AG04450 (cell line): ENCODE measurements around the gene PACS2. TPM values are rescaled to one million over a fixed set of nuclear protein-coding genes. Genes with fewer than 3 reads are reported as not detected.

ENCODE experiments used
- CTCF ChIA-PET: fragments of 300-600, 350-600 bp; formaldehyde crosslinking; extraction: SDS; loops from one replicate; lab custom pipeline; 2022; ENCODE audit warnings: antibody characterized with exemption, inconsistent platforms; lab: Charles Lee
- POLR2A ChIA-PET: fragments of 350-600 bp; formaldehyde crosslinking; extraction: SDS; loops from one replicate; lab custom pipeline; 2021; ENCODE audit warnings: antibody characterized with exemption, inconsistent platforms; lab: Yijun Ruan, JAX
- DNase-seq: peaks from one replicate; pipeline ENCODE4 v3.0.0-alpha.2; 2011; ENCODE audit warnings: low read depth, low spot score
- H3K27ac ChIP-seq: one replicate; pipeline ENCODE4 v1.5.1; 2012; ENCODE audit warnings: low read depth, low read length, control low read depth
- H3K27me3 ChIP-seq: one replicate; pipeline ENCODE4 v1.6.0; 2012; ENCODE audit warnings: low read length; ENCODE audit not compliant: control insufficient read depth, insufficient read depth
- H3K4me3 ChIP-seq: 2 replicates; pipeline ENCODE4 v1.5.1; 2011; ENCODE audit warnings: mild to moderate bottlenecking, low read depth, low read length, control low read depth
- H3K9me3 ChIP-seq: 2 replicates; pipeline ENCODE4 v1.5.1; 2012; ENCODE audit warnings: low read length; ENCODE audit not compliant: control insufficient read depth, insufficient read depth
- polyA plus RNA-seq: library from polyadenylated mRNA; depleted of rRNA; stranded (reverse); fragments of >200 nt; gene quantifications from 2 replicates; pipeline ENCODE4 v1.2.3, GENCODE V29; 2011
- TF ChIP-seq, protein P1 (sequence below): IDR thresholded peaks from 2 replicates; pipeline ENCODE4 v1.5.1; 2011; ENCODE audit warnings: low read depth, low read length, control low read depth, inconsistent platforms

Gene PACS2
- polyA plus RNA-seq, 1 experiment = 13.0 TPM

DNA sequence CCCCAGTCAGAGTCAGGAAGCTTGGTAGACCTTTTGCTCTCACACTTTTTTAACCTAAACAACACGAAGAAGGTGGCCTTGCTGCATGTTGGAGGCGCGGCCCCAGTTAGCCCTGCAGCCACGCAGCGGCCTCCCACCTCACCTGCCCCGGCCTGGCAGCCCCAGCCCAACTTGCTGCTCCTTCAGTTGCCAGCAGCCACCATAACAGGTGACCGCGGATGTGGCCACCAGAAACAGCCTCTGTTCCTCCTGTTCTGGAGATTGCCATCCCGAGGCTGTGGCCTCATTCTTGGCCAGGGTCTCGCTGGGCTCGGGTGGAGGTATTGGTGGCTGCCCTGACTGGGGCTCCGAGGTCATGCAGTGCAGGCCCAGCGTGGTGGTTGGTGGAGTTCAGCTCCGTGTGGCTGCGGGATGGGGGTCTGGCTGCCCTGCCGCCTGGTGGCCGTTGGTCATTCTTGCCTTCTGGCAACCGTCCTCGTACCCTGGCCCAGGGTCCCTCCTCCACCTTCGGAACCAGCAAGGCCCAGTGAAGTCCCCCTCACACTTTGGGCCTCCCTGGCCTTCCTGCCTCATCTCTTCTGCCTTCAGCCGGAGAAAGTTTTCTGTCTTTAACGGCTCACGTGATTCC, 63.1 kb downstream of the PACS2 start:
- no peaks in the 10 kb centered on the region; the same call in 1 of the 2 replicates for H3K9me3 ChIP-seq
- H3K27ac ChIP-seq = no peak overlapping the region
- TF ChIP-seq, protein P1, sequence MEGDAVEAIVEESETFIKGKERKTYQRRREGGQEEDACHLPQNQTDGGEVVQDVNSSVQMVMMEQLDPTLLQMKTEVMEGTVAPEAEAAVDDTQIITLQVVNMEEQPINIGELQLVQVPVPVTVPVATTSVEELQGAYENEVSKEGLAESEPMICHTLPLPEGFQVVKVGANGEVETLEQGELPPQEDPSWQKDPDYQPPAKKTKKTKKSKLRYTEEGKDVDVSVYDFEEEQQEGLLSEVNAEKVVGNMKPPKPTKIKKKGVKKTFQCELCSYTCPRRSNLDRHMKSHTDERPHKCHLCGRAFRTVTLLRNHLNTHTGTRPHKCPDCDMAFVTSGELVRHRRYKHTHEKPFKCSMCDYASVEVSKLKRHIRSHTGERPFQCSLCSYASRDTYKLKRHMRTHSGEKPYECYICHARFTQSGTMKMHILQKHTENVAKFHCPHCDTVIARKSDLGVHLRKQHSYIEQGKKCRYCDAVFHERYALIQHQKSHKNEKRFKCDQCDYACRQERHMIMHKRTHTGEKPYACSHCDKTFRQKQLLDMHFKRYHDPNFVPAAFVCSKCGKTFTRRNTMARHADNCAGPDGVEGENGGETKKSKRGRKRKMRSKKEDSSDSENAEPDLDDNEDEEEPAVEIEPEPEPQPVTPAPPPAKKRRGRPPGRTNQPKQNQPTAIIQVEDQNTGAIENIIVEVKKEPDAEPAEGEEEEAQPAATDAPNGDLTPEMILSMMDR = no peak
- no peaks in the 10 kb centered on the region for H3K27me3 ChIP-seq
- H3K4me3 ChIP-seq = no peak overlapping the region
- DNase-seq = no peak
- ChIA-PET POLR2A (no interaction called here), CTCF (interaction anchor here (0.7 kb wide), 1 partner anchor 98 kb away, joined by 3 read pairs; no protein-coding TSS in a partner anchor)

DNA sequence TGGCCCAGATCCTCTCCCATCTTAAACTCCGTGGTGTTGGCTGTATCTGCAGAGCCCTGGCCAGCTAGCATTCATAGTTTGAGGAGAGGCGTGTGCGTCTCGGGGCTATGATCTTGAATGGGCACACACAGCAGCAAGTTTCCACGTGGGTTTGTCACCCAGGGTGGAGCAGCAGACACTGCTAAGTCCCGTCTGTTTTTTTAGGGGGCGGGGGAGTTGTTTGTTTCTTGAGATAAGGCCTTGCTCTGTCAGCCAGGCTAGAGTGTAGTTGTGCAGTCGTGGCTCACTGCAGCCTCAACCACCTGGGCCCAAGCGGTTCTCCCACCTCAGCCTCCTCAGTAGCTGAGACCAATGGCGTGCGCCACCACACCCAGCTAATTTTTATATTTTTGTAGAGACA, 63.7 kb downstream of the PACS2 start:
- TF ChIP-seq, protein P1 = no peak
- H3K4me3 ChIP-seq = no peak overlapping the region
- ChIA-PET POLR2A (no interaction called here), CTCF (no interaction called here)
- DNase-seq = no peak
- peaks cover 4% of the 10 kb centered on the region; the same call in 1 of the 2 replicates for H3K9me3 ChIP-seq
- no peaks in the 10 kb centered on the region for H3K27me3 ChIP-seq
- H3K27ac ChIP-seq = no peak overlapping the region

DNA sequence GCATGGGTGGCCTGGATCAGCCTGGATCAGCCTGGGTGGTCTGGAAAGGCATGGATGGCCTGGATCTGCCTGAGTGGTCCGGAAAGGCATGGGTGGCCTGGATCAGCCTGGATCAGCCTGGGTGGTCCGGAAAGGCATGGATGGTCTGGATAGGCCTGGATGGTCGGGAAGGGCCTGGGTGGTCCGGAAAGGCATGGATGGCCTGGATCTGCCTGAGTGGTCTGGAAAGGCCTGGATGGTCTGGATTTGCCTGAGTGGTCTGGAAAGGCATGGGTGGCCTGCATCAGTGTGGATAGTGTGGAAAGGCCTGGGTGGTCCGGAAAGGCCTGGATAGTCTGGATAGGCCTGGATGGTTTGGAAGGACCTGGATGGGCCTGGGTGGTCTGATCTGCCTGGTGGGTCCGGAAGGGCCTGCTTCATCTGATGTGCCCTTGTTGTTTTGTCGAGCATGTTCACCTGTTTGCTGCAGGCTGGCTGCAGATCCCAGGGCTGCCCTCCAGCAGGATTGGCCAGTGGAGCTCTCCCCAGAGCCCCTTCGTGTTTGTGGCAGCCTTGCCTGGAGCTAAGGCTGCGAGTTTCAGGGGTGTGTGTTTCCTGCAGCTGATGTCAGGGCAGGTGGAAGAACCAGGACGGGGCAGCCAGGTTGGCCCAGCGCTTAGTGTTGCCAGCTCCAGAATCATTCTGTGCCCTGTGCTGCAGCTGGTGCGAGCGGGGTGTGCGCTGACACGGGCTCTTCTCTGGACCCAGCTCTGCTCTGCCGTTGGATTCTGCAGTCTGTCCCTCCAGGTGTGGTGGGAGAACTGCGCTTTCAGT, 64.5 kb downstream of the PACS2 start:
- ChIA-PET CTCF (no interaction called here), POLR2A (no interaction called here)
- Histone ChIP-seq H3K9me3 (peaks cover 7% of the 10 kb centered on the region; the same call in 1 of the 2 replicates), H3K27me3 (no peaks in the 10 kb centered on the region), H3K27ac (no peak overlapping the region), H3K4me3 (no peak overlapping the region)
- TF ChIP-seq, protein P1 = no peak
- DNase-seq = no peak

DNA sequence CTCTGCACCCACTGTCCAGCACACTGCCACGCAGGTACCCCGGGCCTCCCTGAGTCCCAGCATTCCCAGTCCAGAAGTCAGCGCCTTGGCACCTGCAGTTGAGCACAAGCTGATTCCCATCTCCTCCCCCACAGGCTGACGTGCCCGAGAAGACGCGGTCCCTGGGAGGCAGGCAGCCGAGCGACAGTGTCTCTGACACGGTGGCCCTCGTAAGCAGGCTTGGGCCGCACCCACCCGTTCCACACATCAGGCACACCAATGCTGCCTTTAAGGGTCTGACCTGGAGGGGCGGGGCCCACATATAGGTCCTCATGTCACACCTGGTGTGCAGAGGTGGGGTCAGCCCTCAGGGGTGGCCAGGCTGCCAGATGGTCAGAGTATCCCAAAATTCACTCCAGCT, 65.4 kb downstream of the PACS2 start:
- no peak overlapping the region for H3K4me3 ChIP-seq
- ChIA-PET POLR2A (no interaction called here), CTCF (no interaction called here)
- H3K27ac ChIP-seq = no peak overlapping the region
- no peaks in the 10 kb centered on the region for H3K27me3 ChIP-seq
- H3K9me3 ChIP-seq = peaks cover 7% of the 10 kb centered on the region; the same call in 1 of the 2 replicates
- TF ChIP-seq, protein P1 = no peak
- DNase-seq = no peak

DNA sequence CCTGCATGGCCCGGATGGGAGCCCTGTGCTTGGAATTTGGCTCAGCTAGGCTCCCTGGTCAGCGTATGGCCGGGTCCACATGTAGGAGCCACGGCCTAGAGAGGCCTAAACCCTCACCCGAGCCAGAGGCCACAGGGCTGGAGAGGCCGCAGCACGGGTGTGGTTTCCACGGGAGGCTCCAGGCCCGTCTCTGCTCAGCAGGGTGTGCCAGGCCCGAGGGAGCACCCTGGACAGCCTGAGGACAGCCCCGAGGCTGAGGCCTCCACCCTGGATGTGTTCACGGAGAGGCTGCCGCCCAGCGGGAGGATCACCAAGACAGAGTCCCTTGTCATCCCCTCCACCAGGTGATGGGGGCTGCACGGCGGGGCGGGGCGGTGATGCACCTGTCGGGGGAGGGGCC, 66.2 kb downstream of the PACS2 start:
- TF ChIP-seq, protein P1 = no peak
- H3K27ac ChIP-seq = no peak overlapping the region
- ChIA-PET CTCF (no interaction called here), POLR2A (no interaction called here)
- no peaks in the 10 kb centered on the region for H3K27me3 ChIP-seq
- peaks cover 7% of the 10 kb centered on the region; the same call in 1 of the 2 replicates for H3K9me3 ChIP-seq
- no peak overlapping the region for H3K4me3 ChIP-seq
- DNase-seq = no peak
